M059J (cell line): ENCODE data around the gene SH3GL1. TPM values are rescaled to one million over a fixed set of nuclear protein-coding genes. Genes with fewer than 3 reads are reported as not detected.

ENCODE experiments used
- DNase-seq: peaks from one replicate; pipeline ENCODE4 v3.0.0-alpha.2; 2012; ENCODE audit warnings: low read depth
- total RNA-seq: library from RNA; depleted of rRNA; stranded (reverse); fragments of >200 nt; shearing (Covaris generic); gene quantifications from 2 replicates; pipeline ENCODE4 v1.2.3, GENCODE V29; 2014

Gene SH3GL1
- total RNA-seq, 1 experiment from 2014 or later = 99.7 TPM

- DNase-seq = no peak
These were observed 24.2 kb downstream of the SH3GL1 start for GRCh38 chr19:4376028-4376670.

GRCh38 chr19:4375164-4376027 lies 25.0 kb downstream of the SH3GL1 start:
- peak; percentile 88 for DNase-seq

GRCh38 chr19:4374498-4375163 lies 25.7 kb downstream of the SH3GL1 start:
- peak; percentile 96 for DNase-seq

GRCh38 chr19:4373601-4374497 lies 26.5 kb downstream of the SH3GL1 start:
- DNase-seq = peak; percentile 58

GRCh38 chr19:4373013-4373367 lies 27.4 kb downstream of the SH3GL1 start:
- DNase-seq = no peak

GRCh38 chr19:4372165-4373012 lies 28.0 kb downstream of the SH3GL1 start:
- no peak for DNase-seq

GRCh38 chr19:4371247-4372164 lies 28.8 kb downstream of the SH3GL1 start:
- DNase-seq = no peak

- DNase-seq = no peak
These were observed 29.8 kb downstream of the SH3GL1 start for GRCh38 chr19:4370418-4371041.

GRCh38 chr19:4369888-4370260 lies 30.5 kb downstream of the SH3GL1 start:
- no peak for DNase-seq

- peak; percentile 30 for DNase-seq
These were observed 31.0 kb downstream of the SH3GL1 start for GRCh38 chr19:4369109-4369887.

- DNase-seq = no peak
These were observed 32.1 kb downstream of the SH3GL1 start for GRCh38 chr19:4368128-4368820.

GRCh38 chr19:4367781-4368127 lies 32.6 kb downstream of the SH3GL1 start:
- DNase-seq = no peak

GRCh38 chr19:4367336-4367723 lies 33.0 kb downstream of the SH3GL1 start:
- DNase-seq = no peak

GRCh38 chr19:4366666-4367335 lies 33.5 kb downstream of the SH3GL1 start:
- DNase-seq = no peak

- DNase-seq = no peak
These were observed 34.3 kb downstream of the SH3GL1 start for GRCh38 chr19:4365791-4366665.

GRCh38 chr19:4365341-4365740 lies 35.0 kb downstream of the SH3GL1 start:
- DNase-seq = no peak
